Measurements from ENCODE around the gene PAFAH1B1. TPM values are rescaled to one million over a fixed set of nuclear protein-coding genes. Genes with fewer than 3 reads are reported as not detected.

Gene PAFAH1B1
- total RNA-seq, 1 donor from 2014 or later, result 60.8 TPM

GRCh38 chr17:2685696-2686095, 92.2 kb downstream of the PAFAH1B1 start:
- no peak for DNase-seq (ENCODE audit: low read depth)
- H3K4me3 ChIP-seq (ENCODE audit: low read depth, low read length), result no peak overlapping the region
- TF ChIP-seq CTCF (conservative IDR thresholded peaks at IDR 0.05; ENCODE audit: low read depth, low read length), result no peak

DNA sequence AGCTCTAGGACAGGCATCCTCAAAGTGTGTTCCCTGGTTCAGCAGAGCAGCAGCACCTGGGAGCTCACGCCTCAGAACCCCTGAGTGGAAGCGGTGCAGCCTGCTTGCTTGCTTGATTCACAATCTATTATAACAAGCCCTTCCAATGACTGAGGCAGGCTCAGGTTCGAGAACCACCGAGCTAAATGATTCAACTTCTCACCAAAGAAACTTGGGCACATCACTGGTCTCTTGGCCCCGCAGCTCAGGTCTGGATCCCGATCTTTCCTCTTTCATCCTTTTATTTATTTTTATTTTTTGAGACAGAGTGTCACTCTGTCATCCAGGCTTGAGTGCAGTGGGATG, 93.6 kb downstream of the PAFAH1B1 start:
- no peak for DNase-seq (ENCODE audit: low read depth)
- TF ChIP-seq CTCF (conservative IDR thresholded peaks at IDR 0.05; ENCODE audit: low read depth, low read length), result no peak
- H3K4me3 ChIP-seq (ENCODE audit: low read depth, low read length), result no peak overlapping the region

DNA sequence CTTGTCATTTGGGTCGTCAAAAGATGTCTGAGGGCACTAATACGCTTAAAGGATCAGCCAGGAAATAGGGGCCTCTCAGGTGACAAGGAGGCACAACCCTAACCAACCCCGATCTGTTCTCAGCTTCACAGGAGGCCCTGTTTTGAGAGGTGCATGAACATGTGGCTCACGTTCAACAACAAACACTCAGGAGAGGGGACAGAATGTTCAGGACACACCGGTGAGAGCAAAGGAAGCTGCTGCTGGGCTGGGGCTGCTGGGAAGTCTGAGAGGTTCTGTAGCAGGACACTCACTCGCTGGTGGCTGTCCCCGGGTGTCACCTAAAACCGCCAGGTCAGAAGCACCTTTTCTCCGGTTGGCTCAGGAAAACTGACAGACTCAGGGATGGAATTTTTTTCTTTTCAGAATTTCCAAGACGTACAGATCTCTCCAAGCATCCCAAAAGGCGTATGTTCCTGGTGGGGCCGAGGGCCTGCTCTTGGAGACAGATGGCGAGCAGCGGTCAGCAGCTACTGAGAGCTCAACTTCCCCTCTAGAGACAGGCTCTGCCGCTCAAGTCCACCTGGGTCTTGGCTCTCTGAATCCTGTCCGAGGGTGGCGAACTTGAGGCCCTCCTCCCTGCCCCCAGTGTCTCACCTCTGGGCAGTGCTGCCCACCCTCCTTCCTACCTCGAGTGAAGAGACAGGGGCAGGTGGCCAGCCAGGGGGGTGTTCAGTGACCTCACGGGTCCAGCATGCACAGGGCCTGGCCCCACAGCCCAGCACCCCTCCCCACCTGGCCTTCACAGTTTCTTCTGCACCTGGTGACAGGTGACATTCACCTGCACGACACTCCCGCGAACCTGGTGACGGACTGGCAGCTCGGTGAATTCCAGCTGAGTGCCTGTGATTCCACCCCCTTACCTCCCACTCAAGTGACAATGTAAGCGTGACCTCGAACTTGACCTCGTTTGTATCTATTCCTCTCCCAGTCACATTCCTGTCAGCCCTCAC, 95.2 kb downstream of the PAFAH1B1 start:
- TF ChIP-seq CTCF (conservative IDR thresholded peaks at IDR 0.05; ENCODE audit: low read depth, low read length), result no peak
- no peak overlapping the region for H3K4me3 ChIP-seq (ENCODE audit: low read depth, low read length)
- no peak for DNase-seq (ENCODE audit: low read depth)

DNA sequence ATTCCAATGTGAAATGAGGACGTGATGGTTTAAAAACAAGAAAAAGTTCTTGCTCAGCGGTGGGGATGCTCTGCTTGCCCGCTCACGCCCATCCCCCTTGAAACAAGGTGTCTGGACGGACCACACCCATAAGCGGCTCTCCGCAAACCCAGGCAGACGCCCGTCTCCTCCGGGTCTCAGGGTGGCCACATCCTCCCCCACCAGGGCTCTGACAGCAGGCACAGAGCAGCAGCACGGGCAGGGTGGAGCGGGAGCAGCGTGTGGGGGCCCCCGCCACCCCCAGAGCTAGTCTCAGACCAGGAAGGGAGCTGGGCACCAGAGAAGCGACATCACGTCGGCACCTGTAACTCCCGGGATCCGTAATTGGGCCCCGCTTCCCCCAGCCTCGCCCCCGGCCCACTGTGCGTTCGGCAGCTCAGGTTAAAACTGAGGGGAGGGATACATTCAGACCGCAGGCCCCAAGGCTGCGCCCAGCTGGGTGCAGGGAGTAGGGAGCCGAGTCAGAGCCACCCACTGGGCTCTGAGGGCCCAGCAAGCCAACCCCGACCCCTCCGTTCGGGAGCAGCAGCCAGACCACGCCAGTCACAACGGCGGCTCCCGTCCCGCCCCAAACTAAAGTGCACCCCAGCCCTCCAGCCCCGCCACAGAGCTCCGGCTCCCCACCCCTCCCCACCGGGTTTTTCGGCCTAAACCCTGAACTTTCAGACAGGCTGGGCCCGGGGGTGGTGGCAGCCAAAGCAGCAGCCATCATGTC, 96.1 kb downstream of the PAFAH1B1 start:
- no peak for DNase-seq (ENCODE audit: low read depth)
- no peak overlapping the region for H3K4me3 ChIP-seq (ENCODE audit: low read depth, low read length)
- TF ChIP-seq CTCF (conservative IDR thresholded peaks at IDR 0.05; ENCODE audit: low read depth, low read length), result no peak

DNA sequence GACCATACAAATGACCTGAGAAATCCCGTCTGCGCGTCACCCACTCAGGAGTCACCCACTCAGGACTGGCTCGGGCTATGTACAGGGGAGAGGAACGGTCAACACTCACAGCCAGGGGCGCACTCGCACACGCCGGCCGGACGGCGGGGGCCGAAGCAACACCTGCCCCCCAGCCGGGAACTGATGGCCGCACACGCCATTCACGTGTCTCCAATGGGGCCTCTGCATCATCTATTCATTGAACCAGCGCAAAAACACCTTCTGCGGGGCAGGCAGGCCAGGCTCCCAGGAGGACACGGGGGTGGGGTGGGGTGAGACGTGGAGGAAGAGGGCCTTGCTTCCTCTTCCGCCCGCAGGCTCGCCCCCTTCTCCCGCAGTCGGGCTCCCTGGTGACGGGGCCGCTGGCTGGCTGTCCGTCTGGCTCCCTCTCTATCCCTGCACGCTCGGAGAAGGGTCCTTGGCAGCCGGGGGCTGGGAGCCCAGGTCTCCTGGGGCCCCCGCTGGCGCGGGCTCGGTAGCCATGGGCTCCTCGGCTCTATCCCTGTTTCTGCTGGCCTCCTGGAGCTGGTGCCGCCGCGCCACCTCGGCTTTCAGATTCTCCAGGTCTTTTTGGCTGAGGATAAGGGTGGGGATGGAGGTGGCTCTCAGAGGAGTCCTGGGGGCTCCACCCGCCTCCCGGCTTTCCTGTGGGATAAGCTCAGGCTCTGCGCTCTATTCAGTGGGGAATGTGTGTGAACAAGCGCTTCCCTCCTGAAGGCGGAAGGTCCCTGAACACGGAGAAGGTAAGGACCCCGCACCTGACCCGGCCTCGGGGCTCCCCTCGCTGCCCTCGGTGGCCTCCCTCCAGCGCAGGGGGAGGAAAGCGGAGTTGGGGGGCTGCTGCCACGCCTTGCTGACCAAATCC, 97.0 kb downstream of the PAFAH1B1 start:
- no peak for DNase-seq (ENCODE audit: low read depth)
- no peak for TF ChIP-seq CTCF (conservative IDR thresholded peaks at IDR 0.05; ENCODE audit: low read depth, low read length)
- no peak overlapping the region for H3K4me3 ChIP-seq (ENCODE audit: low read depth, low read length)

GRCh38 chr17:2691069-2691871, 97.8 kb downstream of the PAFAH1B1 start:
- no peak for DNase-seq (ENCODE audit: low read depth)
- no peak for TF ChIP-seq CTCF (conservative IDR thresholded peaks at IDR 0.05; ENCODE audit: low read depth, low read length)
- H3K4me3 ChIP-seq (ENCODE audit: low read depth, low read length), result no peak overlapping the region

Data from epithelial cell of proximal tubule (primary cell).